Calu3 (cell line): ENCODE measurements around the gene ACR. TPM values are rescaled to one million over a fixed set of nuclear protein-coding genes. Genes with fewer than 3 reads are reported as not detected.

Experiments used
- BruUV-seq: library from RNA; stranded (reverse); fragments of 400-500 nt; replicated peaks from 2 replicates; lab custom pipeline; 2021; lab: Mats Ljungman, UMichigan
- CTCF ChIA-PET: fragments of 300-600 bp; sonication (Branson Sonifier 250); formaldehyde crosslinking; loops from one replicate; lab custom pipeline; 2022; ENCODE audit warnings: antibody characterized with exemption; lab: Charles Lee
- DNase-seq: peaks from one replicate; pipeline ENCODE4 v3.0.0; 2022
- H3K27ac Mint-ChIP-seq: one replicate; pipeline ENCODE4 v1.8.0; 2022; ENCODE audit warnings: mixed read lengths; ENCODE audit not compliant: unreplicated experiment
- H3K27me3 Mint-ChIP-seq: one replicate; pipeline ENCODE4 v1.8.0; 2022; ENCODE audit warnings: mixed read lengths; ENCODE audit not compliant: unreplicated experiment
- H3K36me3 Mint-ChIP-seq: one replicate; pipeline ENCODE4 v1.8.0; 2022; ENCODE audit warnings: mild to moderate bottlenecking, moderate library complexity, mixed read lengths; ENCODE audit not compliant: insufficient read depth, unreplicated experiment
- H3K4me1 Mint-ChIP-seq: one replicate; pipeline ENCODE4 v1.8.0; 2022; ENCODE audit warnings: mild to moderate bottlenecking, low read depth, mixed read lengths; ENCODE audit not compliant: unreplicated experiment
- H3K4me3 Mint-ChIP-seq: one replicate; pipeline ENCODE4 v1.8.0; 2022; ENCODE audit warnings: mild to moderate bottlenecking, low read depth, moderate library complexity, mixed read lengths; ENCODE audit not compliant: unreplicated experiment
- H3K9me3 Mint-ChIP-seq: one replicate; pipeline ENCODE4 v1.8.0; 2022; ENCODE audit warnings: low read depth, mixed read lengths; ENCODE audit not compliant: unreplicated experiment
- CTCF ChIP-seq: fragments of 200-600 bp; IDR thresholded peaks from one replicate; pipeline ENCODE4 v1.8.0; 2022; ENCODE audit warnings: antibody characterized with exemption; ENCODE audit not compliant: unreplicated experiment
- intact Hi-C: fragments of 100-400 bp; cut with micrococcal nuclease; formaldehyde crosslinking; loops from one replicate; pipeline ENCODE4 v1.10.0; 2022; ENCODE audit not compliant: unreplicated experiment
- total RNA-seq: library from RNA; stranded (reverse); gene quantifications from 2 replicates; pipeline ENCODE4 v1.2.3, GENCODE V29; 2022

Gene ACR
- total RNA-seq, 1 experiment from 2014 or later: not detected

- no TSS peak for BruUV-seq
- TF ChIP-seq CTCF: no peak
- CTCF ChIA-PET: no interaction called here
These were observed 2.8 kb upstream of the ACR start for GRCh38 chr22:50734986-50735738.

GRCh38 chr22:50735739-50736030, 2.3 kb upstream of the ACR start:
- DNase-seq: no peak
- TF ChIP-seq CTCF: no peak
- H3K27ac Mint-ChIP-seq: no peak overlapping the region
- peaks cover 8% of the 10 kb centered on the region for H3K4me1 Mint-ChIP-seq
- H3K9me3 Mint-ChIP-seq: no peaks in the 10 kb centered on the region
- intact Hi-C loops: no loop called here
- H3K36me3 Mint-ChIP-seq: peaks cover 5% of the 10 kb centered on the region
- CTCF ChIA-PET: no interaction called here
- no TSS peak for BruUV-seq
- no peak overlapping the region for H3K4me3 Mint-ChIP-seq
- H3K27me3 Mint-ChIP-seq: peaks cover 92% of the 10 kb centered on the region

More at GRCh38 chr22:50734986-50735738, 2.8 kb upstream of the ACR start:
- Mint-ChIP-seq H3K36me3 (peaks cover 5% of the 10 kb centered on the region), H3K9me3 (no peaks in the 10 kb centered on the region), H3K27ac (no peak overlapping the region), H3K4me3 (no peak overlapping the region), H3K27me3 (peaks cover 87% of the 10 kb centered on the region), H3K4me1 (peaks cover 8% of the 10 kb centered on the region)
- no peak for DNase-seq
- intact Hi-C loops: no loop called here

GRCh38 chr22:50738649-50739227, 734 bp downstream of the ACR start:
- Mint-ChIP-seq H3K36me3 (no peaks in the 10 kb centered on the region), H3K4me3 (no peak overlapping the region), H3K4me1 (no peaks in the 10 kb centered on the region), H3K27ac (no peak overlapping the region), H3K9me3 (no peaks in the 10 kb centered on the region), H3K27me3 (peaks cover 76% of the 10 kb centered on the region)
- BruUV-seq: no TSS peak
- TF ChIP-seq CTCF: no peak
- intact Hi-C loops: no loop called here
- DNase-seq: no peak
- CTCF ChIA-PET: no interaction called here

- Mint-ChIP-seq H3K9me3 (no peaks in the 10 kb centered on the region), H3K36me3 (no peaks in the 10 kb centered on the region), H3K27me3 (peaks cover 76% of the 10 kb centered on the region), H3K27ac (no peak overlapping the region), H3K4me1 (no peaks in the 10 kb centered on the region), H3K4me3 (no peak overlapping the region)
- TF ChIP-seq CTCF: no peak
- intact Hi-C loops: no loop called here
- no TSS peak for BruUV-seq
- CTCF ChIA-PET: no interaction called here
- no peak for DNase-seq
These were observed 1.3 kb downstream of the ACR start for GRCh38 chr22:50739279-50739691.
